ENCODE results near the gene KRTAP24-1.

GRCh38 chr21:30329203-30329875 is 46.6 kb upstream of the KRTAP24-1 start:
- TF ChIP-seq EZH2 (IDR thresholded peaks at IDR 0.05; ENCODE audit: borderline replicate concordance): no peak
- no peak for TF ChIP-seq CTCF (IDR thresholded peaks at IDR 0.05; ENCODE audit: poor library complexity)
- TF ChIP-seq EZH2phosphoT487 (IDR thresholded peaks at IDR 0.05; ENCODE audit: low read depth, severe bottlenecking, unreplicated experiment): no peak

All from hepatocyte (in vitro differentiated cells).